ENCODE measurements around the gene DIS3L.

GRCh38 chr15:66308531-66308930 is 15.2 kb downstream of the DIS3L start:
- TF ChIP-seq CEBPB (IDR thresholded peaks at IDR 0.05) (no peak), CTCF (IDR thresholded peaks at IDR 0.05) (no peak), POLR2A (IDR thresholded peaks at IDR 0.05; ENCODE audit: low read length) (no peak), EP300 (IDR thresholded peaks at IDR 0.05) (no peak), CHD2 (IDR thresholded peaks at IDR 0.05; ENCODE audit: low read length, partially characterized antibody) (no peak), FOSB (CRISPR knock-in tag; IDR thresholded peaks at IDR 0.05) (no peak)

All from A549 (cell line).